ENCODE results near the gene ERO1B. TPM values are rescaled to one million over a fixed set of nuclear protein-coding genes. Genes with fewer than 3 reads are reported as not detected.

Gene ERO1B
- total and polyA plus RNA-seq, 2 of the 13 experiments (the other 11 are each of a cell fraction or from before 2014, with no cell fraction given), result 1.6 to 2.1 TPM

GRCh38 chr1:236275586-236275985, 6.2 kb downstream of the ERO1B start:
- POLR2A ChIA-PET, result no interaction called here
- CTCF ChIA-PET (ENCODE audit: low intra/inter-chr PET ratio, low total read pairs), result no interaction called here
- no peaks in the 10 kb centered on the region for H4K20me1 ChIP-seq (ENCODE audit: insufficient read depth, low read length)
- 77% methylated on average over 1 of the region's 1 CpG for whole genome bisulfite sequencing (ENCODE audit: low lambda C conversion rate)
- no peak overlapping the region for H2AFZ ChIP-seq (ENCODE audit: low read length)
- no peak for ATAC-seq
- no peak for FAIRE-seq
- TF ChIP-seq TEAD3 (CRISPR knock-in tag; optimal IDR thresholded peaks at IDR 0.05; ENCODE audit: borderline replicate concordance) (no peak), PRMT3 (CRISPR knock-in tag; IDR thresholded peaks at IDR 0.05; ENCODE audit: borderline replicate concordance, low read depth) (no peak), MBD4 (IDR thresholded peaks at IDR 0.05; ENCODE audit: borderline replicate concordance, low read length) (no peak), ATRX (CRISPR knock-in tag; IDR thresholded peaks at IDR 0.05; ENCODE audit: borderline replicate concordance) (no peak), ZNF260 (CRISPR knock-in tag; IDR thresholded peaks at IDR 0.05; ENCODE audit: borderline replicate concordance, low read depth) (no peak), ZMYM3 (CRISPR knock-in tag; IDR thresholded peaks at IDR 0.05) (no peak), ZFP82 (CRISPR knock-in tag; IDR thresholded peaks at IDR 0.05; ENCODE audit: borderline replicate concordance) (no peak), ZNF660 (CRISPR knock-in tag; IDR thresholded peaks at IDR 0.05; ENCODE audit: borderline replicate concordance, low read depth) (no peak), STAT5B (CRISPR knock-in tag; IDR thresholded peaks at IDR 0.05) (no peak), ZNF205 (CRISPR knock-in tag; IDR thresholded peaks at IDR 0.05) (no peak), NBN (conservative IDR thresholded peaks at IDR 0.05) (no peak), HCFC1 (IDR thresholded peaks at IDR 0.05; ENCODE audit: low read depth, low read length) (no peak), CEBPB (IDR thresholded peaks at IDR 0.05; ENCODE audit: borderline replicate concordance, low read depth, low read length) (no peak), GATA4 (IDR thresholded peaks at IDR 0.05; ENCODE audit: borderline replicate concordance, low read depth) (no peak), NFKB2 (CRISPR knock-in tag; IDR thresholded peaks at IDR 0.05; ENCODE audit: borderline replicate concordance) (no peak)
- DNase-seq (ENCODE audit: low spot score), result no peak
- no peak overlapping the region for H3K27ac ChIP-seq (ENCODE audit: extremely low read length, insufficient read depth, low read length)
- H3K27me3 ChIP-seq (ENCODE audit: control insufficient read depth in 1 of 2, insufficient read depth in 2 of 2, low read length in 2 of 2), result no peaks in the 10 kb centered on the region
- H3K4me3 ChIP-seq (replicated peaks in 1 of 3; ENCODE audit: insufficient read depth in 1 of 3, low read depth in 2 of 3, low read length in 3 of 3), result no peak overlapping the region
- intact Hi-C loops (cut with micrococcal nuclease; ENCODE audit: unreplicated experiment) (no loop called here), in situ Hi-C loops (cut with HindIII; ENCODE audit: extremely low pct_ligation_motif_present, low pct_unique_long_range_greater_than_20kb) (no loop called here)
- H3K4me2 ChIP-seq (ENCODE audit: low read depth, low read length), result no peak overlapping the region
- H3K36me3 ChIP-seq (replicated peaks in 1 of 2; ENCODE audit: control insufficient read depth in 1 of 2, insufficient read depth in 2 of 2, low read length in 2 of 2), result no peaks in the 10 kb centered on the region
- no peaks in the 10 kb centered on the region for H3K9me3 ChIP-seq (ENCODE audit: low read length)
- BruUV-seq (replicated peaks), result no TSS peak
- H3K4me1 ChIP-seq (ENCODE audit: insufficient read depth, low read length), result peaks cover 5% of the 10 kb centered on the region
- H3K79me2 ChIP-seq (ENCODE audit: insufficient read depth, low read length), result no peaks in the 10 kb centered on the region
- H3K9ac ChIP-seq (ENCODE audit: insufficient read depth, low read depth, low read length), result no peak overlapping the region
